PC-3 (cell line): ENCODE measurements around the gene HOXC4. TPM values are rescaled to one million over a fixed set of nuclear protein-coding genes. Genes with fewer than 3 reads are reported as not detected.

ENCODE experiments used
- ATAC-seq: fragments of 200-7000 bp; cut with Tn5 transposase; 2 replicates; pipeline ENCODE4 v1.9.1; 2020; ENCODE audit warnings: mild to moderate bottlenecking, moderate library complexity
- BruUV-seq: library from RNA; stranded (reverse); fragments of 400-500 nt; replicated peaks from 2 replicates; lab custom pipeline; 2021; lab: Mats Ljungman, UMichigan
- CTCF ChIA-PET: fragments of 300-600 bp; sonication (Branson Sonifier 250); formaldehyde crosslinking; loops from one replicate; lab custom pipeline; 2022; ENCODE audit warnings: antibody characterized with exemption; lab: Charles Lee
- POLR2A ChIA-PET: fragments of 300-600 bp; sonication (Branson Sonifier 250); formaldehyde crosslinking; loops from one replicate; lab custom pipeline; 2022; ENCODE audit warnings: antibody characterized with exemption; ENCODE audit not compliant: unreplicated experiment; lab: Charles Lee
- DNase-seq: peaks from one replicate; pipeline ENCODE4 v3.0.0-alpha.2; 2015
- H2AFZ ChIP-seq: fragments of 300-600 bp; sonication (generic); 2 replicates; pipeline ENCODE4 v1.6.0; 2016; ENCODE audit warnings: antibody characterized with exemption, low read length
- H3F3A ChIP-seq: fragments of 300-600 bp; sonication (generic); one replicate; pipeline ENCODE4 v1.6.0; 2017; ENCODE audit warnings: antibody characterized with exemption, low read length, control low read depth, mild to moderate bottlenecking; ENCODE audit not compliant: unreplicated experiment
- H3K27ac ChIP-seq: fragments of 300-600 bp; sonication (generic); 2 replicates; pipeline ENCODE4 v1.5.1; 2016; ENCODE audit warnings: mild to moderate bottlenecking, low read length
- H3K27me3 ChIP-seq: fragments of 300-600 bp; sonication (generic); 2 replicates; pipeline ENCODE4 v1.6.1; 2016; ENCODE audit warnings: low read length, mixed read lengths
- H3K36me3 ChIP-seq: fragments of 300-600 bp; sonication (generic); 2 replicates; pipeline ENCODE4 v1.6.1; 2016; ENCODE audit warnings: low read depth, mixed run types, low read length, mixed read lengths
- H3K4me1 ChIP-seq: fragments of 300-600 bp; sonication (generic); 2 replicates; pipeline ENCODE4 v1.5.1; 2016; ENCODE audit warnings: low read length; ENCODE audit not compliant: insufficient read depth
- H3K4me2 ChIP-seq: fragments of 300-600 bp; sonication (generic); 2 replicates; pipeline ENCODE4 v1.6.0; 2016; ENCODE audit warnings: low read length
- H3K4me3 ChIP-seq: fragments of 300-600 bp; sonication (generic); 2 replicates; pipeline ENCODE4 v1.5.1; 2016; ENCODE audit warnings: mild to moderate bottlenecking, low read length, mixed read lengths
- H3K79me2 ChIP-seq: fragments of 300-600 bp; sonication (generic); 2 replicates; pipeline ENCODE4 v1.6.1; 2017; ENCODE audit warnings: low read length, mixed read lengths
- H3K9ac ChIP-seq: fragments of 300-600 bp; sonication (generic); 2 replicates; pipeline ENCODE4 v1.6.0; 2016; ENCODE audit warnings: mild to moderate bottlenecking, low read length
- H3K9me2 ChIP-seq: fragments of 300-600 bp; sonication (generic); replicated peaks from 2 replicates; pipeline ENCODE4 v1.6.1; 2016; ENCODE audit warnings: mixed run types, low read length, mixed read lengths
- H3K9me3 ChIP-seq: fragments of 300-600 bp; sonication (generic); 2 replicates; pipeline ENCODE4 v1.6.1; 2016; ENCODE audit warnings: low read length, mixed read lengths
- H4K20me1 ChIP-seq: fragments of 300-600 bp; sonication (generic); 2 replicates; pipeline ENCODE4 v1.6.1; 2016; ENCODE audit warnings: low read length, mixed read lengths
- EZH2 ChIP-seq: fragments of 300-600 bp; sonication (generic); IDR thresholded peaks from one replicate; pipeline ENCODE4 v1.6.1; 2017; ENCODE audit warnings: antibody characterized with exemption, mild to moderate bottlenecking, low read length; ENCODE audit not compliant: unreplicated experiment
- EZH2phosphoT487 ChIP-seq: fragments of 300-600 bp; sonication (generic); IDR thresholded peaks from 2 replicates; pipeline ENCODE4 v1.6.1; 2018; ENCODE audit warnings: mild to moderate bottlenecking, antibody characterized with exemption, low read length, borderline replicate concordance
- intact Hi-C: fragments of 100-400 bp; cut with micrococcal nuclease; formaldehyde crosslinking; loops from 2 replicates; pipeline ENCODE4 v1.9.0; 2023
- total RNA-seq: library from RNA; depleted of rRNA; stranded (reverse); fragments of >200 nt; gene quantifications from 2 replicates; pipeline ENCODE4 v1.2.3, GENCODE V29; 2014
- TF ChIP-seq, protein P1 (sequence below): fragments of 300-600 bp; sonication (generic); conservative IDR thresholded peaks from 2 replicates; pipeline ENCODE4 v1.5.1; 2017; ENCODE audit warnings: antibody characterized with exemption, low read depth, mild to moderate bottlenecking, low read length

HOXC4 gene
- total RNA-seq, 1 experiment from 2014 or later, result 1.8 TPM

DNA sequence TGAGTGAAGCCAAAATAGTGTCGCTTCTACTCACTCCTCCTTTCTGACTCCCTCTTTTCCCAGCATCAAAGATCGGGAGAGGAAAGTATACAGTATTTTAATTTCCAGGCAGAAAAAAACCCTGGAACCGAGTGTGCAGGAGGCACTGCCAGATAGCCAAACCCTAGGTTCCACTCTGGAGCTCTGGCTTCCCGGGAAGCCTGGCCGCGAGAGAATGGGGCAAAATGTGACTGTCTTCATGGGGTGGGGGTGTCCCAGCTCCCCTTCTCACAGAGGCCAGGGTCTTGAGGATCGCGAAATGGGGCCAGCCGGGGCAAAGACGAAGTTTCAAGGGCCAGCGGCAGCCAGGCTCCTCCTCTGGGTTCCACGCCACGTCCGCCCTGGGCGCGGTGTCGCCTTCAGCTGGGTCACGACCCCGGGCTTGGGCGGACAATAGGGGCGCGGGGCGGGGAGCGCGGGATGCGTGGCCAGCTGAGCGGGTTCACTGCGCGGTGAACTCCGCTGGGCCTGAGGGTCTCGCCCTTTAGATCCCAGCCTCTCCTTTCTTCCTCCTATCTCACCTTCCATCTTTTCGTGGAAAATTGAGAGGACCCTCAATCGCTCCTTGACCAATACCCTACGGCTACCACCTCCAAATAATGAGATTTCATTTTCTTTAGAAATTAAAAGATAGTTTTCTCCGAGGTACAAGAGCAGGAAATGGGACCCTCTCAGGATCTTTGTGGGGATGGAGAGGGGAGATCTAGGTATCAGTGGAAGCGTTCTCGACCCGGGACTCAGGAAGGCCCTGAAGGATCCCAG is 6.7 kb downstream of the HOXC4 start:
- POLR2A ChIA-PET, result no interaction called here
- no peaks in the 10 kb centered on the region for H3F3A ChIP-seq
- CTCF ChIA-PET, result no interaction called here
- no peaks in the 10 kb centered on the region for H3K79me2 ChIP-seq
- no peak overlapping the region for H3K9ac ChIP-seq
- H3K9me3 ChIP-seq, result no peaks in the 10 kb centered on the region
- no peaks in the 10 kb centered on the region for H3K36me3 ChIP-seq
- no peak overlapping the region for H3K4me2 ChIP-seq
- TF ChIP-seq EZH2phosphoT487, result no peak
- TF ChIP-seq EZH2, result no peak
- TF ChIP-seq, protein P1, sequence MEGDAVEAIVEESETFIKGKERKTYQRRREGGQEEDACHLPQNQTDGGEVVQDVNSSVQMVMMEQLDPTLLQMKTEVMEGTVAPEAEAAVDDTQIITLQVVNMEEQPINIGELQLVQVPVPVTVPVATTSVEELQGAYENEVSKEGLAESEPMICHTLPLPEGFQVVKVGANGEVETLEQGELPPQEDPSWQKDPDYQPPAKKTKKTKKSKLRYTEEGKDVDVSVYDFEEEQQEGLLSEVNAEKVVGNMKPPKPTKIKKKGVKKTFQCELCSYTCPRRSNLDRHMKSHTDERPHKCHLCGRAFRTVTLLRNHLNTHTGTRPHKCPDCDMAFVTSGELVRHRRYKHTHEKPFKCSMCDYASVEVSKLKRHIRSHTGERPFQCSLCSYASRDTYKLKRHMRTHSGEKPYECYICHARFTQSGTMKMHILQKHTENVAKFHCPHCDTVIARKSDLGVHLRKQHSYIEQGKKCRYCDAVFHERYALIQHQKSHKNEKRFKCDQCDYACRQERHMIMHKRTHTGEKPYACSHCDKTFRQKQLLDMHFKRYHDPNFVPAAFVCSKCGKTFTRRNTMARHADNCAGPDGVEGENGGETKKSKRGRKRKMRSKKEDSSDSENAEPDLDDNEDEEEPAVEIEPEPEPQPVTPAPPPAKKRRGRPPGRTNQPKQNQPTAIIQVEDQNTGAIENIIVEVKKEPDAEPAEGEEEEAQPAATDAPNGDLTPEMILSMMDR, result no peak
- no peaks in the 10 kb centered on the region for H4K20me1 ChIP-seq
- H3K9me2 ChIP-seq, result no peaks in the 10 kb centered on the region
- no peak overlapping the region for H3K4me3 ChIP-seq
- no peak overlapping the region for H2AFZ ChIP-seq
- no peaks in the 10 kb centered on the region for H3K27me3 ChIP-seq
- ATAC-seq, result no peak
- DNase-seq, result no peak
- no peaks in the 10 kb centered on the region for H3K4me1 ChIP-seq
- intact Hi-C loops, result no loop called here
- H3K27ac ChIP-seq, result no peak overlapping the region
- BruUV-seq, result no TSS peak

DNA sequence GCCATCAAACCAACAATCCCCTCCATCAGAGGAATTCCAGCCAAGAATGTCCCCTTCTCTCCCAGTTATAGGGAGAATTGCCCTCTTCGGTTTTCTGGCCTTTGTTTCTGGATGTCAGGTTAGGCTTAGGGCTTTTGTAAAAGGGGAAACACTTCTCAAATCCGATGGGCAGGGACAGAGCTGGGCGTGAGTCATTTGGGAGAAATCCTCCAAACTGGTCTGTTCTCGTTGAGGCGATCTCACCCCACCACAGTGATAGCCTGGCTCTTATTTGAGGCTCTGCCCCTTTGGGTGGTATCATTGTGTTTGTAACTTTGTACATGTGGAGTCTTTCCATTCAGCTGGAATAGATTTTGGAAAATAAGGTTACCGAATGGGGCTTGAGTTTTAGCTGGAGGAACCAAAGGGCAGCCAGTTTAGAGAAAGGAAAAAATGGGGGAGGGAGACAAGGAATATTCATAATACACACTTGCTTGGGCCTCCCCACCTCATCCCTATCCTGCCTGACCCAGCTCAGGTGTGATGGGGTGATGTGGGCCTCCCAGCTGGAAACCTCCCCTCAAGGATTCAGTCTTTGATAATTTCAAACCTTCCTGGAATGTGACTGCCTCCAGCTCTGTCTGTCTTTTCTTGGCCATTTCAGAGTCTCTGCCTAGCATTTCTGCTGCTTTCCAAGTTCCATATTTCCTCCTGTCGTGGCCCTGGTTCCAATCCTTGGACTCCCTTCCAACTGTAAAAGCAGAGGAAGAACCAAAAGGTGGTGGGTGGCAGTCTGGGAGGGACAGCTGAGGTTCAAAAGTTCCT is 7.5 kb downstream of the HOXC4 start:
- no peak overlapping the region for H2AFZ ChIP-seq
- TF ChIP-seq EZH2, result no peak
- TF ChIP-seq, protein P1, result no peak
- no peak for TF ChIP-seq EZH2phosphoT487
- no peak overlapping the region for H3K4me3 ChIP-seq
- no peaks in the 10 kb centered on the region for H3K27me3 ChIP-seq
- H3K79me2 ChIP-seq, result no peaks in the 10 kb centered on the region
- DNase-seq (no peak), ATAC-seq (no peak)
- H3K9me2 ChIP-seq, result no peaks in the 10 kb centered on the region
- no peaks in the 10 kb centered on the region for H3K9me3 ChIP-seq
- CTCF ChIA-PET, result no interaction called here
- no TSS peak for BruUV-seq
- no peak overlapping the region for H3K27ac ChIP-seq
- no peak overlapping the region for H3K4me2 ChIP-seq
- no peaks in the 10 kb centered on the region for H3F3A ChIP-seq
- no peaks in the 10 kb centered on the region for H3K36me3 ChIP-seq
- POLR2A ChIA-PET, result no interaction called here
- no peaks in the 10 kb centered on the region for H4K20me1 ChIP-seq
- H3K4me1 ChIP-seq, result no peaks in the 10 kb centered on the region
- H3K9ac ChIP-seq, result no peak overlapping the region
- intact Hi-C loops, result no loop called here

GRCh38 chr12:54065677-54066076 is 12.0 kb downstream of the HOXC4 start:
- no peak overlapping the region for H2AFZ ChIP-seq
- no peak overlapping the region for H3K4me3 ChIP-seq
- no peaks in the 10 kb centered on the region for H3K27me3 ChIP-seq
- no peaks in the 10 kb centered on the region for H3K9me3 ChIP-seq
- H4K20me1 ChIP-seq, result no peaks in the 10 kb centered on the region
- ATAC-seq, result no peak
- intact Hi-C loops, result no loop called here
- H3F3A ChIP-seq, result no peaks in the 10 kb centered on the region
- TF ChIP-seq EZH2phosphoT487, result no peak
- TF ChIP-seq, protein P1, result no peak
- TF ChIP-seq EZH2, result no peak
- DNase-seq, result no peak
- H3K9ac ChIP-seq, result no peak overlapping the region
- no peaks in the 10 kb centered on the region for H3K36me3 ChIP-seq
- BruUV-seq, result no TSS peak
- no peak overlapping the region for H3K27ac ChIP-seq
- H3K79me2 ChIP-seq, result no peaks in the 10 kb centered on the region
- no peaks in the 10 kb centered on the region for H3K9me2 ChIP-seq
- CTCF ChIA-PET, result no interaction called here
- no peak overlapping the region for H3K4me2 ChIP-seq
- peaks cover 15% of the 10 kb centered on the region for H3K4me1 ChIP-seq
- POLR2A ChIA-PET, result no interaction called here
